PC-9 (cell line): ENCODE measurements around the gene PLOD3. TPM values are rescaled to one million over a fixed set of nuclear protein-coding genes. Genes with fewer than 3 reads are reported as not detected.
"Not testable (repeated sequence)": the region's sequence is repeated elsewhere in the genome, so short reads cannot be mapped to it uniquely, and the experiment has no call there.

Experiments
- BruUV-seq: library from RNA; stranded (reverse); fragments of 400-500 nt; replicated peaks from 2 replicates; lab custom pipeline; 2021; lab: Mats Ljungman, UMichigan
- CTCF ChIA-PET: fragments of 300-600 bp; sonication (Branson Sonifier 250); formaldehyde crosslinking; loops from one replicate; lab custom pipeline; 2022; ENCODE audit warnings: antibody characterized with exemption; lab: Charles Lee
- POLR2A ChIA-PET: fragments of 300-600 bp; sonication (Branson Sonifier 250); formaldehyde crosslinking; loops from one replicate; lab custom pipeline; 2022; ENCODE audit warnings: antibody characterized with exemption; ENCODE audit not compliant: unreplicated experiment; lab: Charles Lee
- DNase-seq, 2 experiments: peaks; one replicate each; pipeline versions ENCODE4 v3.0.0 to v3.0.0-alpha.2; 2015 to 2022; ENCODE audit warnings: mixed read lengths in 1 of 2
- H2AFZ ChIP-seq: fragments of 200-600 bp; sonication (generic); 2 replicates; pipeline ENCODE4 v1.8.1; 2017; ENCODE audit warnings: antibody characterized with exemption
- H3F3A ChIP-seq: fragments of 200-600 bp; sonication (generic); 2 replicates; pipeline ENCODE4 v1.8.1; 2017; ENCODE audit warnings: antibody characterized with exemption, mild to moderate bottlenecking, low read depth; ENCODE audit not compliant: insufficient read depth
- H3K27ac ChIP-seq: fragments of 200-600 bp; sonication (generic); 2 replicates; pipeline ENCODE4 v1.6.1; 2016; ENCODE audit warnings: mixed run types
- H3K27me3 ChIP-seq: fragments of 200-600 bp; sonication (generic); 2 replicates; pipeline ENCODE4 v1.6.1; 2016; ENCODE audit warnings: low read depth, mixed run types; ENCODE audit not compliant: insufficient read depth
- H3K36me3 ChIP-seq: fragments of 200-600 bp; sonication (generic); 2 replicates; pipeline ENCODE4 v1.6.1; 2016; ENCODE audit warnings: low read depth, mixed run types
- H3K4me1 ChIP-seq: fragments of 200-600 bp; sonication (generic); replicated peaks from 2 replicates; pipeline ENCODE4 v1.6.1; 2016; ENCODE audit warnings: mixed run types; ENCODE audit not compliant: insufficient read depth
- H3K4me2 ChIP-seq: fragments of 200-600 bp; sonication (generic); 2 replicates; pipeline ENCODE4 v1.6.1; 2017; ENCODE audit warnings: mixed run types
- H3K4me3 ChIP-seq: fragments of 200-600 bp; sonication (generic); 2 replicates; pipeline ENCODE4 v1.6.1; 2016; ENCODE audit warnings: mixed run types
- H3K79me2 ChIP-seq: fragments of 200-600 bp; sonication (generic); 2 replicates; pipeline ENCODE4 v1.6.1; 2017; ENCODE audit warnings: low read depth, mixed run types
- H3K9me2 ChIP-seq: fragments of 200-600 bp; sonication (generic); 2 replicates; pipeline ENCODE4 v1.8.1; 2017; ENCODE audit warnings: mild to moderate bottlenecking; ENCODE audit not compliant: insufficient read depth
- H3K9me3 ChIP-seq: fragments of 200-600 bp; sonication (generic); 2 replicates; pipeline ENCODE4 v1.8.1; 2016; ENCODE audit warnings: low read depth; ENCODE audit not compliant: insufficient read depth
- H4K20me1 ChIP-seq: fragments of 200-600 bp; sonication (generic); 2 replicates; pipeline ENCODE4 v1.8.1; 2017; ENCODE audit not compliant: insufficient read depth
- CTCF ChIP-seq: fragments of 200-600 bp; sonication (generic); conservative IDR thresholded peaks from 2 replicates; pipeline ENCODE4 v1.6.1; 2017; ENCODE audit warnings: mixed run types, antibody characterized with exemption, mild to moderate bottlenecking, moderate library complexity
- EZH2 ChIP-seq: fragments of 200-600 bp; sonication (generic); IDR thresholded peaks from 2 replicates; pipeline ENCODE4 v1.8.0; 2017; ENCODE audit warnings: antibody characterized with exemption, low read depth
- intact Hi-C: fragments of 100-400 bp; cut with micrococcal nuclease; formaldehyde crosslinking; loops from one replicate; pipeline ENCODE4 v1.10.0; 2022; ENCODE audit not compliant: unreplicated experiment
- total RNA-seq: library from RNA; stranded (reverse); gene quantifications from 2 replicates; pipeline ENCODE4 v1.2.3, GENCODE V29; 2021

Gene PLOD3
- total RNA-seq, 1 experiment from 2014 or later = 93.2 TPM

GRCh38 chr7:101206665-101207042 is 10.7 kb downstream of the PLOD3 start:
- H3K4me2 ChIP-seq = no peak overlapping the region
- no peaks in the 10 kb centered on the region for H3K27me3 ChIP-seq
- H3K27ac ChIP-seq = no peak overlapping the region
- H3K9me3 ChIP-seq = no peaks in the 10 kb centered on the region
- no peaks in the 10 kb centered on the region for H3K4me1 ChIP-seq
- CTCF ChIA-PET = no interaction called here
- DNase-seq = no peak
- no peaks in the 10 kb centered on the region for H3K36me3 ChIP-seq
- intact Hi-C loops = no loop called here
- POLR2A ChIA-PET = no interaction called here
- no peaks in the 10 kb centered on the region for H3K79me2 ChIP-seq
- no TSS peak for BruUV-seq
- TF ChIP-seq EZH2 = no peak
- TF ChIP-seq CTCF = no peak
- H3K9me2 ChIP-seq = no peaks in the 10 kb centered on the region
- no peaks in the 10 kb centered on the region for H4K20me1 ChIP-seq
- no peaks in the 10 kb centered on the region for H3F3A ChIP-seq
- H2AFZ ChIP-seq = no peak overlapping the region
- no peak overlapping the region for H3K4me3 ChIP-seq

- intact Hi-C loops = no loop called here
- no peaks in the 10 kb centered on the region for H3K27me3 ChIP-seq
- no peak overlapping the region for H3K4me2 ChIP-seq
- H4K20me1 ChIP-seq = no peaks in the 10 kb centered on the region
- H2AFZ ChIP-seq = no peak overlapping the region
- H3K36me3 ChIP-seq = no peaks in the 10 kb centered on the region
- H3K4me1 ChIP-seq = no peaks in the 10 kb centered on the region
- DNase-seq = no peak
- no peaks in the 10 kb centered on the region for H3K79me2 ChIP-seq
- H3K27ac ChIP-seq = no peak overlapping the region
- ChIA-PET CTCF (interaction anchor here (0.5 kb wide), 1 partner anchor 40 kb away, joined by 8 read pairs; no protein-coding TSS in a partner anchor), POLR2A (no interaction called here)
- no peak overlapping the region for H3K4me3 ChIP-seq
- no TSS peak for BruUV-seq
- no peaks in the 10 kb centered on the region for H3K9me3 ChIP-seq
- no peaks in the 10 kb centered on the region for H3K9me2 ChIP-seq
- TF ChIP-seq CTCF (no peak), EZH2 (no peak)
- H3F3A ChIP-seq = no peaks in the 10 kb centered on the region
These were observed 11.3 kb downstream of the PLOD3 start for GRCh38 chr7:101205901-101206664.

- H3K4me1 ChIP-seq, H3K27me3 ChIP-seq, H4K20me1 ChIP-seq, H3K27ac ChIP-seq, H3F3A ChIP-seq, H3K4me3 ChIP-seq, H3K9me2 ChIP-seq, BruUV-seq, intact Hi-C loops, CTCF ChIA-PET, H3K79me2 ChIP-seq, DNase-seq, H3K36me3 ChIP-seq, H3K4me2 ChIP-seq, H2AFZ ChIP-seq, H3K9me3 ChIP-seq: not testable (repeated sequence)
- POLR2A ChIA-PET = interaction anchor here (0.6 to 0.7 kb wide), 2 partner anchors 327 to 1039 kb away, joined by 5 to 13 read pairs; no protein-coding TSS in a partner anchor
These were observed 13.3 kb downstream of the PLOD3 start for GRCh38 chr7:101203740-101204738.
